Naive thymus-derived CD4-positive, alpha-beta T cell (primary cell): ENCODE measurements around the gene MXD1. TPM values are rescaled to one million over a fixed set of nuclear protein-coding genes. Genes with fewer than 3 reads are reported as not detected.

Experiments
- ATAC-seq: fragments of 150-1000 bp; cut with Tn5 transposase; 2 replicates; pipeline ENCODE4 v1.10.0; 2021; ENCODE audit warnings: mild to moderate bottlenecking, moderate library complexity
- CTCF ChIA-PET: fragments of 350-600 bp; sonication (Branson Sonifier 250); formaldehyde crosslinking; loops from one replicate; lab custom pipeline; 2021; ENCODE audit warnings: antibody characterized with exemption; lab: Charles Lee
- POLR2A ChIA-PET: fragments of 350-600 bp; sonication (Branson Sonifier 250); formaldehyde crosslinking; loops from one replicate; lab custom pipeline; 2021; ENCODE audit warnings: antibody characterized with exemption, inconsistent platforms; lab: Charles Lee
- DNase-seq, 9 donors: peaks; one replicate each; pipeline versions ENCODE4 v3.0.0 to v3.0.0-alpha.2; 2020 to 2022; ENCODE audit warnings: mixed read lengths in 1 of 9
- H3K27ac ChIP-seq: one replicate; pipeline ENCODE4 v1.7.0; 2013; ENCODE audit warnings: mild to moderate bottlenecking, low read depth, low read length, moderate library complexity
- H3K27me3 ChIP-seq, 2 donors: one replicate each; pipeline ENCODE4 v1.7.0; 2013; ENCODE audit warnings: low read length in 2 of 2, mild to moderate bottlenecking in 2 of 2, moderate library complexity in 2 of 2; ENCODE audit not compliant: control insufficient read depth in 2 of 2, insufficient read depth in 2 of 2
- H3K36me3 ChIP-seq, 3 experiments: 1 replicate in 2 of 3; 2 replicates in 1 of 3; pipeline ENCODE4 v1.7.0; 2013; ENCODE audit warnings: low read length in 3 of 3, mild to moderate bottlenecking in 3 of 3, moderate library complexity in 1 of 3; ENCODE audit not compliant: insufficient read depth in 3 of 3, control insufficient read depth in 2 of 3
- H3K4me1 ChIP-seq, 2 donors: one replicate each; pipeline ENCODE4 v1.7.0; 2013; ENCODE audit warnings: low read length in 2 of 2, mild to moderate bottlenecking in 2 of 2, moderate library complexity in 1 of 2; ENCODE audit not compliant: control insufficient read depth in 2 of 2, insufficient read depth in 2 of 2
- H3K4me3 ChIP-seq: 2 replicates; pipeline ENCODE4 v1.7.0; 2013; ENCODE audit warnings: mild to moderate bottlenecking, low read length
- H3K9me3 ChIP-seq, 3 experiments: 1 replicate in 2 of 3; 2 replicates in 1 of 3; pipeline ENCODE4 v1.7.0; 2013; ENCODE audit warnings: low read length in 3 of 3; ENCODE audit not compliant: control insufficient read depth in 2 of 3
- H3K27ac Mint-ChIP-seq, 9 donors: one replicate each; pipeline ENCODE4 v1.8.0; 2020 to 2022; ENCODE audit warnings: mixed read lengths in 9 of 9, mild to moderate bottlenecking in 8 of 9, moderate library complexity in 5 of 9, inconsistent platforms in 2 of 9
- H3K27me3 Mint-ChIP-seq, 5 donors: one replicate each; pipeline ENCODE4 v1.8.0; 2021 to 2022; ENCODE audit warnings: mixed read lengths in 5 of 5, mild to moderate bottlenecking in 1 of 5
- H3K36me3 Mint-ChIP-seq, 5 donors: one replicate each; pipeline ENCODE4 v1.8.0; 2020 to 2022; ENCODE audit warnings: mixed read lengths in 5 of 5, mild to moderate bottlenecking in 3 of 5, inconsistent platforms in 1 of 5
- H3K4me1 Mint-ChIP-seq, 7 donors: one replicate each; pipeline ENCODE4 v1.8.0; 2020 to 2022; ENCODE audit warnings: mixed read lengths in 7 of 7, mild to moderate bottlenecking in 3 of 7, inconsistent platforms in 1 of 7
- H3K4me3 Mint-ChIP-seq, 10 donors: one replicate each; pipeline ENCODE4 v1.8.0; 2020 to 2022; ENCODE audit warnings: mild to moderate bottlenecking in 10 of 10, mixed read lengths in 10 of 10, moderate library complexity in 6 of 10, inconsistent platforms in 2 of 10
- H3K9me3 Mint-ChIP-seq, 11 donors: one replicate each; pipeline ENCODE4 v1.8.0; 2020 to 2022; ENCODE audit warnings: mixed read lengths in 11 of 11, mild to moderate bottlenecking in 4 of 11, inconsistent platforms in 1 of 11, moderate library complexity in 1 of 11
- intact Hi-C, 2 donors: fragments of 100-400 bp; cut with micrococcal nuclease; formaldehyde crosslinking; loops; one replicate each; pipeline ENCODE4 v1.15.1; 2023
- polyA plus RNA-seq, 2 donors: library from polyadenylated mRNA; unstranded; fragments of 300-500 nt; fragmentation: Illumina TruSeq; gene quantifications; one replicate each; pipeline ENCODE4 v1.2.3, GENCODE V29; 2021
- total RNA-seq, 6 experiments: library from RNA in 5 of 6; stranded (reverse) in 5 of 6; gene quantifications; 1 replicate in 5 of 6; 2 replicates in 1 of 6; pipeline ENCODE4 v1.2.3 and lab custom pipeline; 2021 to 2026

MXD1 gene
- total and polyA plus RNA-seq, 7 experiments from 2014 or later, result 7.0 to 112 (median 16.1) TPM

GRCh38 chr2:69943000-69943842 lies 28.3 kb downstream of the MXD1 start:
- POLR2A ChIA-PET, result interaction anchor here (0.6 to 1.5 kb wide), 2 partner anchors 10 to 231 kb away, joined by 3 to 4 read pairs; no protein-coding TSS in a partner anchor
- Histone ChIP-seq H3K4me3 (no peak overlapping the region), H3K4me1 (peaks cover 16 to 17% of the 10 kb centered on the region in 2 donors), H3K9me3 (no peaks in the 10 kb centered on the region), H3K27me3 (no peaks in the 10 kb centered on the region), H3K36me3 (peaks cover 9 to 43% (median 12%) of the 10 kb centered on the region in 3 experiments), H3K27ac (no peak overlapping the region)
- ATAC-seq (no peak), DNase-seq (no peak)
- Mint-ChIP-seq H3K27me3 (no peaks in the 10 kb centered on the region), H3K27ac (peak overlapping the region in 5 of 9 donors; percentile 2 to 84 (median 58)), H3K36me3 (peaks cover 10 to 46% (median 30%) of the 10 kb centered on the region in 5 donors), H3K9me3 (no peaks in the 10 kb centered on the region), H3K4me3 (no peak overlapping the region), H3K4me1 (peaks cover 25 to 45% (median 33%) of the 10 kb centered on the region in 7 donors)
- intact Hi-C loops, result no loop called here
- CTCF ChIA-PET, result interaction anchor here (0.6 kb wide), 1 partner anchor 835 kb away, joined by 3 read pairs; no protein-coding TSS in a partner anchor

GRCh38 chr2:69943843-69944525 lies 29.1 kb downstream of the MXD1 start:
- Mint-ChIP-seq H3K4me1 (peaks cover 25 to 46% (median 33%) of the 10 kb centered on the region in 7 donors), H3K36me3 (peaks cover 2 to 39% (median 23%) of the 10 kb centered on the region in 5 donors), H3K9me3 (no peaks in the 10 kb centered on the region), H3K4me3 (no peak overlapping the region), H3K27me3 (no peaks in the 10 kb centered on the region), H3K27ac (peak overlapping the region in 3 of 9 donors; percentile 10 to 64 (median 28))
- intact Hi-C loops, result no loop called here
- H3K9me3 ChIP-seq, result no peaks in the 10 kb centered on the region
- H3K36me3 ChIP-seq, result peaks cover 2 to 36% (median 12%) of the 10 kb centered on the region in 3 experiments
- no peaks in the 10 kb centered on the region for H3K27me3 ChIP-seq
- DNase-seq (no peak), ATAC-seq (peak; percentile 20)
- H3K4me3 ChIP-seq, result no peak overlapping the region
- POLR2A ChIA-PET, result interaction anchor here (0.6 to 4.1 kb wide), 2 partner anchors 30 to 230 kb away, joined by 3 to 15 read pairs; partner anchors contain the start of gene MXD1
- CTCF ChIA-PET, result interaction anchor here (0.6 kb wide), 1 partner anchor 835 kb away, joined by 3 read pairs; no protein-coding TSS in a partner anchor
- H3K4me1 ChIP-seq, result peaks cover 16 to 17% of the 10 kb centered on the region in 2 donors
- no peak overlapping the region for H3K27ac ChIP-seq

GRCh38 chr2:69944756-69945155 lies 29.8 kb downstream of the MXD1 start:
- H3K36me3 ChIP-seq, result peaks cover 0 to 30% (median 10%) of the 10 kb centered on the region in 3 experiments
- no peak overlapping the region for H3K4me3 Mint-ChIP-seq
- no peak overlapping the region for H3K4me3 ChIP-seq
- DNase-seq, result no peak
- peaks cover 25 to 47% (median 33%) of the 10 kb centered on the region in 7 donors for H3K4me1 Mint-ChIP-seq
- H3K9me3 ChIP-seq, result no peaks in the 10 kb centered on the region
- H3K36me3 Mint-ChIP-seq, result peaks cover 0 to 31% (median 16%) of the 10 kb centered on the region in 5 donors
- H3K4me1 ChIP-seq, result peaks cover 16 to 17% of the 10 kb centered on the region in 2 donors
- CTCF ChIA-PET, result no interaction called here
- H3K27me3 ChIP-seq, result no peaks in the 10 kb centered on the region
- POLR2A ChIA-PET, result interaction anchor here (0.8 to 4.1 kb wide), 2 partner anchors 31 to 141 kb away, joined by 3 to 15 read pairs; partner anchors contain the start of gene MXD1
- peak overlapping the region in 4 of 9 donors; percentile 24 to 71 (median 66) for H3K27ac Mint-ChIP-seq
- no peak overlapping the region for H3K27ac ChIP-seq
- no peak for ATAC-seq
- intact Hi-C loops, result no loop called here
- H3K9me3 Mint-ChIP-seq, result no peaks in the 10 kb centered on the region
- no peaks in the 10 kb centered on the region for H3K27me3 Mint-ChIP-seq

- ATAC-seq, result peak; percentile 61
Observed at GRCh38 chr2:69945441-69945840, 30.5 kb downstream of the MXD1 start.

GRCh38 chr2:69945941-69946340 lies 31.0 kb downstream of the MXD1 start:
- Histone ChIP-seq H3K36me3 (peaks cover 0 to 19% (median 0%) of the 10 kb centered on the region in 3 experiments), H3K9me3 (no peaks in the 10 kb centered on the region), H3K4me1 (peaks cover 16 to 17% of the 10 kb centered on the region in 2 donors), H3K27me3 (no peaks in the 10 kb centered on the region), H3K27ac (no peak overlapping the region), H3K4me3 (no peak overlapping the region)
- peak overlapping the region in 6 of 10 donors; percentile 8 to 70 (median 43) for H3K4me3 Mint-ChIP-seq
- POLR2A ChIA-PET, result interaction anchor here (1.0 to 4.1 kb wide), 2 partner anchors 32 to 197 kb away, joined by 4 to 15 read pairs; partner anchors contain the start of gene MXD1
- no peak for DNase-seq
- intact Hi-C loops, result loop anchor here in 1 of 2 donors (1.0 to 2.0 kb wide), 3 partner anchors 32 to 123 kb away; no protein-coding TSS in a partner anchor
- H3K36me3 Mint-ChIP-seq, result peaks cover 0 to 22% (median 9%) of the 10 kb centered on the region in 5 donors
- peak overlapping the region in 6 of 9 donors; percentile 31 to 94 (median 56) for H3K27ac Mint-ChIP-seq
- H3K4me1 Mint-ChIP-seq, result peaks cover 25 to 47% (median 33%) of the 10 kb centered on the region in 7 donors
- no peak for ATAC-seq
- H3K9me3 Mint-ChIP-seq, result no peaks in the 10 kb centered on the region
- peaks cover 0 to 2% (median 0%) of the 10 kb centered on the region in 5 donors for H3K27me3 Mint-ChIP-seq
- CTCF ChIA-PET, result interaction anchor here (0.6 to 1.4 kb wide), 2 partner anchors 33 to 1266 kb away, joined by 3 to 4 read pairs; no protein-coding TSS in a partner anchor

More at GRCh38 chr2:69945441-69945840, 30.5 kb downstream of the MXD1 start:
- Mint-ChIP-seq H3K4me1 (peaks cover 25 to 47% (median 33%) of the 10 kb centered on the region in 7 donors), H3K27me3 (peaks cover 0 to 2% (median 0%) of the 10 kb centered on the region in 5 donors), H3K27ac (peak overlapping the region in 7 of 9 donors; percentile 31 to 94 (median 62)), H3K4me3 (peak overlapping the region in 3 of 10 donors; percentile 22 to 70 (median 37)), H3K9me3 (no peaks in the 10 kb centered on the region), H3K36me3 (peaks cover 0 to 26% (median 14%) of the 10 kb centered on the region in 5 donors)
- intact Hi-C loops, result no loop called here
- peaks cover 0 to 24% (median 3%) of the 10 kb centered on the region in 3 experiments for H3K36me3 ChIP-seq
- peaks cover 16 to 17% of the 10 kb centered on the region in 2 donors for H3K4me1 ChIP-seq
- H3K27ac ChIP-seq, result no peak overlapping the region
- no peaks in the 10 kb centered on the region for H3K27me3 ChIP-seq
- CTCF ChIA-PET, result no interaction called here
- no peaks in the 10 kb centered on the region for H3K9me3 ChIP-seq
- DNase-seq, result no peak
- H3K4me3 ChIP-seq, result no peak overlapping the region
- POLR2A ChIA-PET, result interaction anchor here (0.8 to 4.1 kb wide), 3 partner anchors 32 to 197 kb away, joined by 3 to 15 read pairs (median 4); partner anchors contain the start of gene MXD1
